Stimulated activated CD4-positive, alpha-beta T cell treated with anti-CD3 and anti-CD28 coated beads, Interleukin-12 subunit alpha, Interleukin-12 subunit beta, amount 100 ng/mL, for 24 hours (primary cell): ENCODE data around the gene SLC6A4.
"Not testable (repeated sequence)": the region's sequence is repeated elsewhere in the genome, so short reads cannot be mapped to it uniquely, and the experiment has no call there.

Experiments used
- DNase-seq, 2 experiments: peaks; one replicate each; pipeline ENCODE4 v3.0.0-alpha.2; 2020; ENCODE audit warnings: low read depth in 2 of 2

SLC6A4 gene

DNA sequence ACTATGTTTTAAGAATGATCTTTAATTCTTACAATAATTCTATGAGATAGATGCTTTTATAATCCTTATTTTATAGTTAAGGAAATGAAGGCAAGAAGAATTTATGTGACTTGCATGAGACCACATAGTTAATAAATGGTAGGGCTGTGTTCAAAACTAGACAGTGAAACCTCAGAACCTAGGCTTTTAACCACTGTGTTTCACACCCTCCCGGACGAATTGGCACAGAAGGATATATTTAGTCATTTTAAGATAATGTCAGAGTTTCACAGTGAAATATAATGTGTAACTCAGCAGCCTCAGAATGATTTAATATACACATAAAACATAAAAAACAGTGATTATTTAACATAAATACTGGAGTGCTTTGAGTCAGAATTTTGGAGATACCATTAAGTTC, 61.8 kb downstream of the SLC6A4 start:
- DNase-seq: no peak

DNA sequence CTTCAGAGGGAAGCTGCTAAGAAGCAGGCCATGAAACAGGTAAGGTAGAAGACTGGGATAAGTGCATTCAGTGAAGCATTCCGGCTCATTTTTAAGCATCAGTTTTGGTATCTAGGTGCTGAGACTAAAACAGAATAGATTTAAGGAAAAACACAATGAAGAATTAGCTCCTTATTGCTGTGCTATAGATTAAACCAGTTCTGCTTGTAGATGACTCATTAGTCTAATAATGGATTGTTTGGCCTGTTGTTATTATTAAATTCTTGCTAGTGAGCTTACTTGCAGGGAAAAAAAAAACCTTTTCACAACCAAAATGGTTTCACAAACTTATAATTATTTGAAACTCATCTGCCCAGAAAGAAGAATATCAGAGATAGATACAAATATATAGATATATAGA, 62.9 kb downstream of the SLC6A4 start:
- no peak for DNase-seq

DNA sequence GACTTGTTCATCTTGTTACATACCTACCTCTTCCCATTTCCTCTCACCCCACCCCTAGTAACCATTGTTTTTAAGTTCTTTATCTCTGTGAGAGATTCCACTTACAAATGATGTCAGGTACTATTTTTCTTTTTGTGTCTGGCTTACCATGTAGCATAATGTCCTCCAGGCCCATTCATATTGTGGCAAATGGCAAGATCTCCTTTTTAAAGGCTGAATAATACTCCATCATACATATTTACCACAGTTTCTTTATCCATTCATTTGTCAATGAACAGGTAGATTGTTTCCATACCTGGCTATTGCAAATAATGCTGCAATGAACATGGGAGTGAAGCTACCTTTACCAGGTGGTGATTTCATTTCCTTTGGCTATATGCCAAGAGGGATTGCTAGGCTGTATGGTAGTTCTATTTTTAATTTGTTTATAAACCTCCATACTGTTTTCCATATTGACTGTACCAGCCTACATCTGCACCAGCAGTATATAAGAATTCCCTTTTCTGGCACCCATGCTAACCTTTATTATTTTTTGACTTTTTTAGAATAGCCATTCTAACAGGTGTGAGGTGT, 65.0 kb downstream of the SLC6A4 start:
- no peak for DNase-seq

DNA sequence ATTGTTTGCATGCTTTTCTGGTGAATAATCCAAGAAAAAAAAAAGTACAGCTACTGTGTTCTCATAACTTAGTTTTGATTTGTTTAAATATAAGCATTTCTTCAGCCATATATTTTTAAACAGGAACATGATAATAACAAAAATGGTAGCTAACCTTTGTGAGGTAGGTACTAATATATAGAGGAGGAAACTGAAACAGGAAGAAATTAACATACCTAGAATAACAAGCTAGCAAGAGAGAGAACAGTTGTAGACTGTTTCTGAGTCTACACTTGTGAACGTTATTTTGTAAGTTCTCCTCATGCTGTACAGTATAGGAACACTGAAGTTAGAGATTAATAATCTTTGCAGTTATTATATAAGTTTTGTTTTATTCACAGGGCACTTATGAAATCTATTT, 69.5 kb downstream of the SLC6A4 start:
- DNase-seq: no peak

DNA sequence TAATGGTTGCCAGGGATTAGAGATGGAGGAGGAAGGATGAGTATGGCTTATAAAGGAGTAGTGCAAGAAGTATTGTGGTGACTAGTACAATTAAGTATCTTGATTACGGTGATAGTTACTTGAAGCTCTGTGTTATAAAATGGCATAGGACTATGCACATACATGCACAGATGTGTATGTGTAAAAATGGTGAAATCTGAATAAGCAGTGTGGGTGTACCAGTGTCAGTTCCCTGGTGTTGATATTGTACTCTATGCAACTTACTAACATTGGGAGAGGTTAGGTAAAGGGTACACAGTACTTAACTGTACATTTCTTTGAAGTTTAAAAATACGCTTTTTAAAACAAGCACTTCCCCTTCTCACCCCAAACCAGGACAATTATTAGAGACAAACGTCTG, 70.3 kb downstream of the SLC6A4 start:
- no peak for DNase-seq

DNA sequence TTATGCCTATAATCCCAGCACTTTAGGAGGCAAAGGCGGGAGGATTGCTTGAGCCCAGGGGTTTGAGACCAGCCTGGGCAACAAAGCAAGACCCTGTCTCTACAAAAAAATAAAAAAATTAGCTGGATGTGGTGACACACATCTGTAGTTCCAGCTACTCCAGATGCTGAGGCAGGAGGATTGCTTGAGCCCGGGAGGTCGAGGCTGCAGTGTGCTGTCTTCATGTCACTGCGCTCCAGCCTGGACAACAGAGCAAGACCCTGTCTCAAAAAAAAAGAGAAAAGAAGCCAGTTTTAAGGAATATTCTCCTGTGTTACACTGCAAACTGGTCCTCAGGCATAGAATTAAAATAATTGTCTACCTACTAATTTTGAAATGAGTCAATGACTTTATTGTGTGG, 71.0 kb downstream of the SLC6A4 start:
- no peak for DNase-seq

DNA sequence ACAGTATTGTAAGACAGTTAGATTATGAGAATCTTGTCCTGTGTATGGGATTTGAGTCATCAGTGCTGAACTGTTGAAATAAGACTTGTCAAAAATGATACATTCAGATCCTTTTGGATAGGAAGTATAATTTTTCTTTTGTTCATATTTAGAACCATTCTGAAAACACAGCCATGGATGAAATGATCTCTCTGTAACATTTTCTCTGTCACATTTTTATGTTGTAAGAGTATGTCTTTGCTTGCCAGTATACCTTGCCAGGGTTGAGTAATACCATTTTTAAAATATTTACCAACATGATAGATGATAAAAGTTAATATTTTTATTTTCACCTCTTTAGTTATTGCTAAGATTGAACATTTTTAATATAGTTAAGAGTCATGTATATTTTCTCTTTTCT, 73.9 kb downstream of the SLC6A4 start:
- no peak for DNase-seq

DNA sequence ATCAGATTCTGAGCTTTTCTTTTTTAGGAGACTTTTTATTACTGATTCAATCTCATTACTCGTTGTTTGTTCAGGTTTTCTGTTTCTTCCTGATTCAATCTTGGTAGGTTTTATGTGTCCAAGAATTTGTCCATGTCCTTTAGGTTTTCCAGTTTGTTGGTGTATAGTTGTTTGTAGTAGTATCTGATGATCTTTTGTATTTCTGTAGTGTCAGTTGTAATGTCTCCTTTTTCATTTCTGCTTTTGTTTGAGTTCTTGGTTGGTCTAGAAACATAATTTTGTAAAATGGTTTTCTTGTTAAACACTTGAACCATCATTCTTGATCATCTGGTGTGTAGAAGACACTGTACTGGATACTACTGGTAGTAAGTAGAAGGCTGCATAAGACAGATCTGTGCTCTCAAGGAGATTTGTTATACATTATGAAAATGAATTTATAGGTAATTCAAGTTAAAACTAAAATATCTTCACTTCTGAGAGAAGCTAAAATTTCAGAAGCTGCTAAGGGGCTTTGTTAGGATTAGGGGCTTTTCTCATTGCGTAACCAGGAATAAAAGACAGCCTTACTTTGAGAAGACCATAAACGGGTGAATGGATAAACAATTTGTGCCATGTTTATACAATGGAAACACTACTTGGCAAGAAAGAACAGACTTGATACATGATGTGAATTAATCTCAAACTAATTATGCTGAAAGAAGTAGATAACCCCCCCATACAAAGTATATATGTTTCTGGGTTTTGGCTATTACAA, 74.9 kb downstream of the SLC6A4 start:
- DNase-seq: no peak

DNA sequence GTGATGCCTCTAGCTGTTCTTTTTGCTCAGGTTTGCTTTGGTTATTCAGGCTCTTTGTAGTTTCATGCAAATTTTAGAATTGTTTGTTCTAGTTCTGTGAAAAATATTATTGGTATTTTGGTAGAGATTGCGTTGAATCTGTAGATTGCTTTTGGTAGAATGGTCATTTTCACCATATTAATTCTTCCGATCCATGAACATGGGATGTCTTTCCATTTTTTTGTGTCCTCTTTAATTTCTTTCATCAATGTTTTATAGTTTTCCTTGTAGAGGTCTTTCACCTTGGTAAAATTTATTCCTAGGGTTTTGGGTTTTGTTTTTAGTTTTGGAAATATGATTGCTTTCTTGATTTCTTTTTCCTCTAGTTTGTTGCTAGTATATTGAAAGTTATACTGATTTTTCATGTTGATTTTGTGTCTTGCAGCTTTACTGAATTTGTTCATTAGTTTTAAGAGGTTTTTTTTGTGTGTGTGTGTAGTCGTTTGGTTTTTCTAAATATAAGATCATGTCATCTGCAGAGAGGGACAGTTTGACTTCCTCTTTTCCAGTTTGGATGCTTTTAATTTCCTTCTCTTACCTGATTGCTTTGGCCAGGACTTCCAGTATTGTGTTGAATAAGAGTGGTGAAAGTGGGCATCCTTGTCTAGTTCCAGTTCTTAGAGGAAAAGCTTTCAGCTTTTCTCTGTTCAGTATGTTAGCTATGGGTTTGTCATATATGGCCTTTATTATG, 76.4 kb downstream of the SLC6A4 start:
- DNase-seq: no peak

DNA sequence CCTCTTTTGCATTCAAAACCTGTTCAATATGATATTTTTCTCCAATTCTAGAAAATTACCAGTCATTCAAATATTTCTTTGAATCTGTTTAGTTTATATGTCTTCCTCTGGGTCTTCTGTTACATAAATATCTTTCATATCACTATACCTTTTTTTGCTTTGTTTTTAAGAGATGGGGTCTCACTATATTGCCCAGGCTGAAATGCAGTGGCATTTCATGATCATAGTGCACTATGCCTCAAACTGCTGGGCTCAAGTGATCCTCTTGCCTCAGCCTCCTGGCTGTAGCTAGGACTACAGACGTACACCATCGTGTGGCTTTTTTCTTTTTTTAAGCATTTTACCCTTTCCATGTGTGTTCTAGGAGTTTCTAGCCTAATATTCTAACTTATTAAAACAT, 80.1 kb downstream of the SLC6A4 start:
- no peak for DNase-seq

DNA sequence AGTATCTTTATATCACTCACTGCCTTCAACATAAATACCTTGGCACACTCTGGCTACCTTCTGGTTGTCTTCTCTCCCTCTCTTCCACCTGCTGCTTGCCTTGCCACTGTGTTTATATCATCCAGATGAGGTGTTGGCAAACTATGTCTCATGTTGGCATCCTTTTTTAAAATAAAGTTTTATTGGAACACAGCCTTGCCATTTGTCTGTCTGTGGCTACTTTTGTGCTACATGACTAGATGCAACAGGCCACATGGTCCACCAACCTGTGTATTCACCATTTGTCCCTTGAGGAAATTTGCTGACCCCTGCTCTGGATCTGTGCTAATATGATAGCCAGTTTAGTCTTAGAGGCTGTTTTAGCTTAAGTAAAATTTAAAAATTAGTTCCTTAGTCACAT, 82.0 kb downstream of the SLC6A4 start:
- DNase-seq: no peak

DNA sequence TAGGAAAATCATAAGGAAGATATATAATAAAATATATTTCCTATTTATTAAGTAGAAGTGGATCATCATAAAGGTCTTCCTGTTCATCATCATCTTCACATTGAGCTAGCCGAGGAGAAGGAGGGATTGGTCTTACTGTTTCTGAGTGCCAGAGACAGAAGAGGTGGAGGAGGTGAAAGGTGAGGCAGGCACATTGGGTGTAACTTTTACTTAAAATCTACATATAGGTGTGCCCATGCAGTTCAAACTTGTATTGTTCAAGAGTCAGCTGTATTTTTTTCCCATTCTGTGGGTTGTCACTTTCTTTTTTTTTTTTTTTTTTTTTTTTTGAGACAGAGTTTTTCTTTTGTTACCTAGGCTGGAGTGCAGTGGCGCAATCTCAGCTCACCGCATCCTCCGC, 84.0 kb downstream of the SLC6A4 start:
- DNase-seq: no peak

DNA sequence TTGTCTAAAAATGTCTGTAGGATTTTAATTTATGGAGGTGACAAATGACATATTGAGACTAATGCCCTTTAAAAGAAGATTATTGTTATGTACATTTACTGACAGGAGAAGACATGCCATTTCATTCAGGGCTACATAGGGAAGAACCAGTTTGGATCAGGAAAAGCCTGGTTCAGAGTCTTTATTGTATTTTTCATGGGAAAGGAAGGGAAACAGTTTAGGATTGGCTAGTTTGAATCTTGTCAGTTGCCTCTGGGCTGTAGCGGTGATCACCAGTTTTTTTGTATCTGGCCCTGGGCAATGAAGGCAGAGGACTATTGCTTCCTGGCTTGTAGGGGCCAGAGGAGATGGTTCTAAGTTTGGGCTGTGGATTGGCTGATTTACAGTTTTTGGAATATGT, 87.1 kb downstream of the SLC6A4 start:
- DNase-seq: no peak

DNA sequence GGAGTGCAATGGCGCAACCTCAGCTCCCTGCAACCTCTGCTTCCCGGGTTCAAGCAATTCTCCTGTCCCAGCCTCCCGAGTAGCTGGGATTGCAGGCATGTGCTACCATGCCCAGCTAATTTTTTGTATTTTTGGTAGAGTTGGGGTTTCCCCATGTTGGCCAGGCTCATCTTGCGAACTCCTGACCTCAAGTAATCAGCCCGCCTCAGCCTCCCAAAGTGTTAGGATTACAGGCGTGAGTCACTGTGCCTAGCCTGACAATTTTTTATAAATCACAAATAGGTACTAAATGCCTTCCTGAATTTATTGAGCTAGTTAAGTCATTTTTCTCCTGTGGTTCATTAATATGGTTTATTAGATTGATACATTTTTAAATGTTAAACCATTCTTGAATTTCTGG, 87.6 kb downstream of the SLC6A4 start:
- not testable (repeated sequence) for DNase-seq
